HepG2 (cell line): ENCODE data around the gene ZNF888. TPM values are rescaled to one million over a fixed set of nuclear protein-coding genes. Genes with fewer than 3 reads are reported as not detected.

ENCODE experiments used
- DNMT1 ChIP-seq: sonication (generic); formaldehyde crosslinking; IDR thresholded peaks from 2 replicates; pipeline ENCODE4 v1.5.1; 2020; ENCODE audit warnings: mild to moderate bottlenecking, missing genetic modification reagents
- ETV5 ChIP-seq: IDR thresholded peaks from 2 replicates; pipeline ENCODE4 v1.6.1; 2018; ENCODE audit warnings: missing biosample characterization, missing genetic modification reagents, inconsistent platforms, borderline replicate concordance
- FLYWCH1 ChIP-seq: sonication (generic); formaldehyde crosslinking; IDR thresholded peaks from 2 replicates; pipeline ENCODE4 v1.8.1; 2023; ENCODE audit warnings: mild to moderate bottlenecking, missing genetic modification reagents
- FOSL2 ChIP-seq: sonication (generic); formaldehyde crosslinking; IDR thresholded peaks from 2 replicates; pipeline ENCODE4 v1.4.0; 2020; ENCODE audit warnings: missing genetic modification reagents
- FOXC1 ChIP-seq: sonication (generic); formaldehyde crosslinking; IDR thresholded peaks from 2 replicates; pipeline ENCODE4 v1.8.0; 2022; ENCODE audit warnings: mild to moderate bottlenecking, missing genetic modification reagents, borderline replicate concordance
- HNF4A ChIP-seq: sonication (generic); formaldehyde crosslinking; IDR thresholded peaks from 2 replicates; pipeline ENCODE4 v1.4.0; 2020; ENCODE audit warnings: missing genetic modification reagents
- HNRNPLL ChIP-seq: fragments of 200-400 bp; formaldehyde crosslinking; IDR thresholded peaks from 2 replicates; pipeline ENCODE4 v1.6.1; 2017; ENCODE audit warnings: mild to moderate bottlenecking, low read depth, low read length; ENCODE audit not compliant: poor library complexity, severe bottlenecking
- HOMEZ ChIP-seq: IDR thresholded peaks from 2 replicates; pipeline ENCODE4 v1.6.1; 2016; ENCODE audit warnings: low read depth
- ISL2 ChIP-seq: sonication (generic); formaldehyde crosslinking; IDR thresholded peaks from 2 replicates; pipeline ENCODE4 v1.5.0; 2020; ENCODE audit warnings: missing genetic modification reagents
- JDP2 ChIP-seq: sonication (generic); formaldehyde crosslinking; IDR thresholded peaks from 2 replicates; pipeline ENCODE4 v1.8.1; 2022; ENCODE audit warnings: missing genetic modification reagents, borderline replicate concordance
- KAT8 ChIP-seq: IDR thresholded peaks from 2 replicates; pipeline ENCODE4 v1.6.1; 2016; ENCODE audit warnings: missing genetic modification reagents, missing compliant biosample characterization
- MXI1 ChIP-seq: IDR thresholded peaks from 3 replicates; pipeline ENCODE4 v1.6.1; 2012; ENCODE audit warnings: low read depth, low read length, inconsistent platforms, borderline replicate concordance
- POLR2A ChIP-seq, 2 experiments: IDR thresholded peaks; 2 replicates each; pipeline ENCODE4 v1.6.1; 2011; ENCODE audit warnings: low read depth in 2 of 2, low read length in 2 of 2, mild to moderate bottlenecking in 1 of 2, moderate library complexity in 1 of 2; ENCODE audit not compliant: insufficient read depth in 1 of 2
- POLR2G ChIP-seq: fragments of 200-400 bp; formaldehyde crosslinking; IDR thresholded peaks from 2 replicates; pipeline ENCODE4 v1.6.1; 2018; ENCODE audit warnings: mild to moderate bottlenecking, low read depth, low read length, moderate library complexity
- RCOR2 ChIP-seq: IDR thresholded peaks from 2 replicates; pipeline ENCODE4 v1.6.1; 2016; ENCODE audit warnings: missing biosample characterization, missing genetic modification reagents
- SAP130 ChIP-seq: IDR thresholded peaks from 2 replicates; pipeline ENCODE4 v1.6.1; 2016; ENCODE audit warnings: low read depth
- polyA plus RNA-seq, 8 experiments: library from polyadenylated mRNA; depleted of rRNA in 3 of 8; stranded (reverse) in 7 of 8; unstranded in 1 of 8; fragments of >200 nt; fragmentation: Illumina TruSeq in 4 of 8; extraction: Trizol in 4 of 8; gene quantifications; 2 replicates each; pipeline versions ENCODE4 v1.2.1 to v1.2.3, GENCODE V29; 2011 to 2016; ENCODE audit warnings: low read depth in 4 of 8, missing spikeins in 1 of 8, mixed read lengths in 1 of 8; ENCODE audit not compliant: insufficient read depth in 1 of 8
- total RNA-seq, 5 experiments: library from RNA; depleted of rRNA; stranded (reverse); fragments of >200 nt; fragmentation: Illumina TruSeq; extraction: Trizol; gene quantifications; 2 replicates each; pipeline ENCODE4 v1.2.3, GENCODE V29; 2016; ENCODE audit warnings: low read depth in 1 of 5
- TF ChIP-seq, protein P1 (sequence below): sonication (generic); formaldehyde crosslinking; conservative IDR thresholded peaks from 2 replicates; pipeline ENCODE4 v1.8.0; 2022; ENCODE audit warnings: mild to moderate bottlenecking, moderate library complexity, missing genetic modification reagents
- TF ChIP-seq, protein P2 (sequence below): sonication (generic); formaldehyde crosslinking; IDR thresholded peaks from 2 replicates; pipeline ENCODE4 v1.8.1; 2023; ENCODE audit warnings: mild to moderate bottlenecking, missing genetic modification reagents
- TF ChIP-seq, protein P3 (sequence below): sonication (generic); formaldehyde crosslinking; IDR thresholded peaks from 2 replicates; pipeline ENCODE4 v1.8.0; 2022; ENCODE audit warnings: mild to moderate bottlenecking, missing genetic modification reagents; ENCODE audit not compliant: insufficient replicate concordance
- TF ChIP-seq, protein P4 (sequence below): sonication (generic); formaldehyde crosslinking; IDR thresholded peaks from 2 replicates; pipeline ENCODE4 v1.4.0; 2020; ENCODE audit warnings: missing genetic modification reagents, mild to moderate bottlenecking, borderline replicate concordance

The ZNF888 gene
- total and polyA plus RNA-seq, 2 of the 13 experiments (the other 11 are each of a cell fraction or from before 2014, with no cell fraction given), result 1.7 to 7.6 TPM

GRCh38 chr19:52962394-52963246 is 39.4 kb upstream of the ZNF888 start, which contains the start of gene ZNF816 (continued):
- TF ChIP-seq, protein P1, sequence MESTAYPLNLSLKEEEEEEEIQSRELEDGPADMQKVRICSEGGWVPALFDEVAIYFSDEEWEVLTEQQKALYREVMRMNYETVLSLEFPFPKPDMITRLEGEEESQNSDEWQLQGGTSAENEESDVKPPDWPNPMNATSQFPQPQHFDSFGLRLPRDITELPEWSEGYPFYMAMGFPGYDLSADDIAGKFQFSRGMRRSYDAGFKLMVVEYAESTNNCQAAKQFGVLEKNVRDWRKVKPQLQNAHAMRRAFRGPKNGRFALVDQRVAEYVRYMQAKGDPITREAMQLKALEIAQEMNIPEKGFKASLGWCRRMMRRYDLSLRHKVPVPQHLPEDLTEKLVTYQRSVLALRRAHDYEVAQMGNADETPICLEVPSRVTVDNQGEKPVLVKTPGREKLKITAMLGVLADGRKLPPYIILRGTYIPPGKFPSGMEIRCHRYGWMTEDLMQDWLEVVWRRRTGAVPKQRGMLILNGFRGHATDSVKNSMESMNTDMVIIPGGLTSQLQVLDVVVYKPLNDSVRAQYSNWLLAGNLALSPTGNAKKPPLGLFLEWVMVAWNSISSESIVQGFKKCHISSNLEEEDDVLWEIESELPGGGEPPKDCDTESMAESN (CRISPR knock-in tag), result 0 out of 2 replicates have a peak, but pooled peaks have one; percentile 21
- TF ChIP-seq FOXC1 (CRISPR knock-in tag) (no peak; the same call in 1 of the 2 replicates), MXI1 (peak; percentile 83; the same call in 2 of the 3 replicates), HNRNPLL (peak; percentile 59), HOMEZ (CRISPR knock-in tag) (0 out of 2 replicates have a peak, but pooled peaks have one; percentile 13), ISL2 (peak; percentile 42; the same call in 1 of the 2 replicates), HNF4A (peak; percentile 47), SAP130 (CRISPR knock-in tag) (peak; percentile 95), RCOR2 (CRISPR knock-in tag) (0 out of 2 replicates have a peak, but pooled peaks have one; percentile 9), FLYWCH1 (CRISPR knock-in tag) (no peak), POLR2A (IDR thresholded peaks at IDR 0.05; ENCODE audit: insufficient read depth in 1 of 2, low read depth in 2 of 2, low read length in 2 of 2) (peak; percentile 70 to 80), ETV5 (CRISPR knock-in tag) (peak; percentile 71), POLR2G (peak; percentile 82), DNMT1 (CRISPR knock-in tag) (no peak), FOSL2 (CRISPR knock-in tag) (no peak), KAT8 (CRISPR knock-in tag) (peak; percentile 45), JDP2 (CRISPR knock-in tag) (no peak)
- TF ChIP-seq, protein P2, sequence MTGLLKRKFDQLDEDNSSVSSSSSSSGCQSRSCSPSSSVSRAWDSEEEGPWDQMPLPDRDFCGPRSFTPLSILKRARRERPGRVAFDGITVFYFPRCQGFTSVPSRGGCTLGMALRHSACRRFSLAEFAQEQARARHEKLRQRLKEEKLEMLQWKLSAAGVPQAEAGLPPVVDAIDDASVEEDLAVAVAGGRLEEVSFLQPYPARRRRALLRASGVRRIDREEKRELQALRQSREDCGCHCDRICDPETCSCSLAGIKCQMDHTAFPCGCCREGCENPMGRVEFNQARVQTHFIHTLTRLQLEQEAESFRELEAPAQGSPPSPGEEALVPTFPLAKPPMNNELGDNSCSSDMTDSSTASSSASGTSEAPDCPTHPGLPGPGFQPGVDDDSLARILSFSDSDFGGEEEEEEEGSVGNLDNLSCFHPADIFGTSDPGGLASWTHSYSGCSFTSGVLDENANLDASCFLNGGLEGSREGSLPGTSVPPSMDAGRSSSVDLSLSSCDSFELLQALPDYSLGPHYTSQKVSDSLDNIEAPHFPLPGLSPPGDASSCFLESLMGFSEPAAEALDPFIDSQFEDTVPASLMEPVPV (CRISPR knock-in tag), result 0 out of 2 replicates have a peak, but pooled peaks have one; percentile 44
- TF ChIP-seq, protein P3, sequence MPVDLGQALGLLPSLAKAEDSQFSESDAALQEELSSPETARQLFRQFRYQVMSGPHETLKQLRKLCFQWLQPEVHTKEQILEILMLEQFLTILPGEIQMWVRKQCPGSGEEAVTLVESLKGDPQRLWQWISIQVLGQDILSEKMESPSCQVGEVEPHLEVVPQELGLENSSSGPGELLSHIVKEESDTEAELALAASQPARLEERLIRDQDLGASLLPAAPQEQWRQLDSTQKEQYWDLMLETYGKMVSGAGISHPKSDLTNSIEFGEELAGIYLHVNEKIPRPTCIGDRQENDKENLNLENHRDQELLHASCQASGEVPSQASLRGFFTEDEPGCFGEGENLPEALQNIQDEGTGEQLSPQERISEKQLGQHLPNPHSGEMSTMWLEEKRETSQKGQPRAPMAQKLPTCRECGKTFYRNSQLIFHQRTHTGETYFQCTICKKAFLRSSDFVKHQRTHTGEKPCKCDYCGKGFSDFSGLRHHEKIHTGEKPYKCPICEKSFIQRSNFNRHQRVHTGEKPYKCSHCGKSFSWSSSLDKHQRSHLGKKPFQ (CRISPR knock-in tag), result no peak
- TF ChIP-seq, protein P4, sequence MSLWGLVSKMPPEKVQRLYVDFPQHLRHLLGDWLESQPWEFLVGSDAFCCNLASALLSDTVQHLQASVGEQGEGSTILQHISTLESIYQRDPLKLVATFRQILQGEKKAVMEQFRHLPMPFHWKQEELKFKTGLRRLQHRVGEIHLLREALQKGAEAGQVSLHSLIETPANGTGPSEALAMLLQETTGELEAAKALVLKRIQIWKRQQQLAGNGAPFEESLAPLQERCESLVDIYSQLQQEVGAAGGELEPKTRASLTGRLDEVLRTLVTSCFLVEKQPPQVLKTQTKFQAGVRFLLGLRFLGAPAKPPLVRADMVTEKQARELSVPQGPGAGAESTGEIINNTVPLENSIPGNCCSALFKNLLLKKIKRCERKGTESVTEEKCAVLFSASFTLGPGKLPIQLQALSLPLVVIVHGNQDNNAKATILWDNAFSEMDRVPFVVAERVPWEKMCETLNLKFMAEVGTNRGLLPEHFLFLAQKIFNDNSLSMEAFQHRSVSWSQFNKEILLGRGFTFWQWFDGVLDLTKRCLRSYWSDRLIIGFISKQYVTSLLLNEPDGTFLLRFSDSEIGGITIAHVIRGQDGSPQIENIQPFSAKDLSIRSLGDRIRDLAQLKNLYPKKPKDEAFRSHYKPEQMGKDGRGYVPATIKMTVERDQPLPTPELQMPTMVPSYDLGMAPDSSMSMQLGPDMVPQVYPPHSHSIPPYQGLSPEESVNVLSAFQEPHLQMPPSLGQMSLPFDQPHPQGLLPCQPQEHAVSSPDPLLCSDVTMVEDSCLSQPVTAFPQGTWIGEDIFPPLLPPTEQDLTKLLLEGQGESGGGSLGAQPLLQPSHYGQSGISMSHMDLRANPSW (CRISPR knock-in tag), result no peak
